A673 (cell line): Measurements from ENCODE around the gene SUPT4H1. TPM values are rescaled to one million over a fixed set of nuclear protein-coding genes. Genes with fewer than 3 reads are reported as not detected.

ENCODE experiments used
- BruUV-seq: library from RNA; stranded (reverse); fragments of 400-500 nt; replicated peaks from 2 replicates; lab custom pipeline; 2021; lab: Mats Ljungman, UMichigan
- CTCF ChIA-PET: fragments of 300-600 bp; sonication (Branson Sonifier 250); formaldehyde crosslinking; loops from one replicate; lab custom pipeline; 2022; ENCODE audit warnings: antibody characterized with exemption; lab: Charles Lee
- POLR2A ChIA-PET: fragments of 300-600 bp; sonication (Branson Sonifier 250); formaldehyde crosslinking; loops from one replicate; lab custom pipeline; 2022; ENCODE audit warnings: antibody characterized with exemption; ENCODE audit not compliant: low non-redundant PET; lab: Charles Lee
- DNase-seq: peaks from one replicate; pipeline ENCODE4 v3.0.0-alpha.2; 2015; ENCODE audit warnings: low spot score
- H3K27ac ChIP-seq: fragments of 200-600 bp; sonication (generic); 2 replicates; pipeline ENCODE4 v1.5.1; 2016; ENCODE audit warnings: mixed run types, low read depth, mild to moderate bottlenecking, mixed read lengths, antibody characterized with exemption, low read length; ENCODE audit not compliant: poor library complexity, severe bottlenecking
- H3K27me3 ChIP-seq: fragments of 200-600 bp; sonication (generic); replicated peaks from 2 replicates; pipeline ENCODE4 v1.6.1; 2017; ENCODE audit warnings: mixed run types, low read depth, mild to moderate bottlenecking, mixed read lengths, antibody characterized with exemption, low read length; ENCODE audit not compliant: insufficient read depth, poor library complexity
- H3K36me3 ChIP-seq: fragments of 200-600 bp; sonication (generic); 2 replicates; pipeline ENCODE4 v1.6.1; 2016; ENCODE audit warnings: mixed run types, mild to moderate bottlenecking, mixed read lengths, antibody characterized with exemption, low read length; ENCODE audit not compliant: insufficient read depth, poor library complexity, severe bottlenecking
- H3K4me1 ChIP-seq: fragments of 200-600 bp; sonication (generic); 2 replicates; pipeline ENCODE4 v1.6.1; 2017; ENCODE audit warnings: mixed run types, mild to moderate bottlenecking, mixed read lengths, antibody characterized with exemption, low read length; ENCODE audit not compliant: insufficient read depth, poor library complexity, severe bottlenecking
- H3K4me3 ChIP-seq: fragments of 200-600 bp; sonication (generic); 2 replicates; pipeline ENCODE4 v1.5.1; 2016; ENCODE audit warnings: low read depth, mixed run types, mild to moderate bottlenecking, mixed read lengths, low read length; ENCODE audit not compliant: poor library complexity, severe bottlenecking
- H3K9me3 ChIP-seq: fragments of 200-600 bp; sonication (generic); 2 replicates; pipeline ENCODE4 v1.6.1; 2016; ENCODE audit warnings: mixed run types, low read depth, mild to moderate bottlenecking, mixed read lengths, antibody characterized with exemption, low read length; ENCODE audit not compliant: poor library complexity, severe bottlenecking
- EZH2 ChIP-seq: fragments of 200-600 bp; sonication (generic); IDR thresholded peaks from 2 replicates; pipeline ENCODE4 v1.6.1; 2017; ENCODE audit warnings: borderline replicate concordance, low read depth, mild to moderate bottlenecking, mixed read lengths, antibody characterized with exemption, low read length; ENCODE audit not compliant: poor library complexity, severe bottlenecking
- intact Hi-C: fragments of 100-400 bp; cut with micrococcal nuclease; formaldehyde crosslinking; loops from one replicate; pipeline ENCODE4 v1.10.0; 2022; ENCODE audit not compliant: unreplicated experiment
- total RNA-seq: library from RNA; stranded (reverse); gene quantifications from 2 replicates; pipeline ENCODE4 v1.2.3, GENCODE V29; 2021
- TF ChIP-seq, protein P1 (sequence below): fragments of 300-800, 200-600 bp; sonication (generic); conservative IDR thresholded peaks from 2 replicates; pipeline ENCODE4 v1.5.1; 2017; ENCODE audit warnings: low read depth, mild to moderate bottlenecking, antibody characterized with exemption, low read length, moderate library complexity, mixed read lengths

Gene SUPT4H1
- total RNA-seq, 1 experiment from 2014 or later = 106 TPM

DNA sequence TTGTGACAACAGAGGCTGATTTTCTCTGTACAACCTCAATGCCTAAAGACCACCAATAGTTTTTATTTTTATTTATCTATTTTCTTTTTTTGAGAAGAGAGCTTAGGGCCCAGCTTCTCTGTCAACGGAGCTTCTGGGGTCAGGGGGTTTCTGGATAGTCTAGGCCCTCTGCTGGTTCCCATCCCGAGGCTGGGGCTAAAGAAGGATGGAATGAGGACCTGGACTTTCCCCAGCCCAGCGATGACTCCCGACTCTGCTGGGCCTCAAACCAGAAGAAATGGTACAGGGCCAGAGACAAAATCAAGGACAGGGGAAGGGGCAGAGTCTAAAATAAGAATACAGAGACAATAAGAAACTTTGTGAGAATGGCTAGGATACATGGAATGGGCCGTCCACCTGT, 17.7 kb downstream of the SUPT4H1 start:
- POLR2A ChIA-PET = interaction anchor here (0.6 kb wide), 1 partner anchor 73 kb away, joined by 14 read pairs; no protein-coding TSS in a partner anchor

GRCh38 chr17:58333736-58334207, 18.2 kb downstream of the SUPT4H1 start:
- CTCF ChIA-PET = no interaction called here
- H3K27me3 ChIP-seq = no peaks in the 10 kb centered on the region
- no peaks in the 10 kb centered on the region for H3K9me3 ChIP-seq
- no peak for DNase-seq
- H3K27ac ChIP-seq = no peak overlapping the region
- POLR2A ChIA-PET = interaction anchor here (0.6 kb wide), 1 partner anchor 73 kb away, joined by 14 read pairs; no protein-coding TSS in a partner anchor
- BruUV-seq = no TSS peak
- H3K4me3 ChIP-seq = no peak overlapping the region
- no peaks in the 10 kb centered on the region for H3K36me3 ChIP-seq
- intact Hi-C loops = no loop called here
- no peak for TF ChIP-seq EZH2
- TF ChIP-seq, protein P1, sequence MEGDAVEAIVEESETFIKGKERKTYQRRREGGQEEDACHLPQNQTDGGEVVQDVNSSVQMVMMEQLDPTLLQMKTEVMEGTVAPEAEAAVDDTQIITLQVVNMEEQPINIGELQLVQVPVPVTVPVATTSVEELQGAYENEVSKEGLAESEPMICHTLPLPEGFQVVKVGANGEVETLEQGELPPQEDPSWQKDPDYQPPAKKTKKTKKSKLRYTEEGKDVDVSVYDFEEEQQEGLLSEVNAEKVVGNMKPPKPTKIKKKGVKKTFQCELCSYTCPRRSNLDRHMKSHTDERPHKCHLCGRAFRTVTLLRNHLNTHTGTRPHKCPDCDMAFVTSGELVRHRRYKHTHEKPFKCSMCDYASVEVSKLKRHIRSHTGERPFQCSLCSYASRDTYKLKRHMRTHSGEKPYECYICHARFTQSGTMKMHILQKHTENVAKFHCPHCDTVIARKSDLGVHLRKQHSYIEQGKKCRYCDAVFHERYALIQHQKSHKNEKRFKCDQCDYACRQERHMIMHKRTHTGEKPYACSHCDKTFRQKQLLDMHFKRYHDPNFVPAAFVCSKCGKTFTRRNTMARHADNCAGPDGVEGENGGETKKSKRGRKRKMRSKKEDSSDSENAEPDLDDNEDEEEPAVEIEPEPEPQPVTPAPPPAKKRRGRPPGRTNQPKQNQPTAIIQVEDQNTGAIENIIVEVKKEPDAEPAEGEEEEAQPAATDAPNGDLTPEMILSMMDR = no peak
- peaks cover 15% of the 10 kb centered on the region for H3K4me1 ChIP-seq

More for the DNA sequence above, 17.7 kb downstream of the SUPT4H1 start:
- intact Hi-C loops = no loop called here
- no peak overlapping the region for H3K27ac ChIP-seq
- TF ChIP-seq, protein P1 = no peak
- no peak for TF ChIP-seq EZH2
- no peaks in the 10 kb centered on the region for H3K9me3 ChIP-seq
- no peaks in the 10 kb centered on the region for H3K36me3 ChIP-seq
- H3K27me3 ChIP-seq = no peaks in the 10 kb centered on the region
- peaks cover 10% of the 10 kb centered on the region for H3K4me1 ChIP-seq
- CTCF ChIA-PET = no interaction called here
- no peak overlapping the region for H3K4me3 ChIP-seq
- BruUV-seq = no TSS peak
- no peak for DNase-seq

- no peak overlapping the region for H3K4me3 ChIP-seq
- no TSS peak for BruUV-seq
- H3K36me3 ChIP-seq = no peaks in the 10 kb centered on the region
- no peak for DNase-seq
- intact Hi-C loops = no loop called here
- H3K4me1 ChIP-seq = peaks cover 15% of the 10 kb centered on the region
- H3K27me3 ChIP-seq = no peaks in the 10 kb centered on the region
- POLR2A ChIA-PET = no interaction called here
- TF ChIP-seq EZH2 = no peak
- TF ChIP-seq, protein P1 = no peak
- CTCF ChIA-PET = no interaction called here
- H3K9me3 ChIP-seq = no peaks in the 10 kb centered on the region
- no peak overlapping the region for H3K27ac ChIP-seq
Measured at GRCh38 chr17:58332778-58333735, 18.9 kb downstream of the SUPT4H1 start.
